Fibroblast of mammary gland (primary cell): ENCODE measurements around the gene MTSS2.

ENCODE experiments used
- DNase-seq: peaks from one replicate; pipeline ENCODE4 v3.0.0-alpha.2; 2010; ENCODE audit warnings: low read depth
- H3K4me3 ChIP-seq: 2 replicates; pipeline ENCODE4 v1.5.1; 2011; ENCODE audit warnings: low read depth, mild to moderate bottlenecking, low read length, moderate library complexity; ENCODE audit not compliant: control insufficient read depth
- TF ChIP-seq, protein P1 (sequence below): conservative IDR thresholded peaks from 2 replicates; pipeline ENCODE4 v1.5.1; 2011; ENCODE audit warnings: low read depth, low read length, inconsistent platforms; ENCODE audit not compliant: control insufficient read depth, insufficient read depth

Gene MTSS2

DNA sequence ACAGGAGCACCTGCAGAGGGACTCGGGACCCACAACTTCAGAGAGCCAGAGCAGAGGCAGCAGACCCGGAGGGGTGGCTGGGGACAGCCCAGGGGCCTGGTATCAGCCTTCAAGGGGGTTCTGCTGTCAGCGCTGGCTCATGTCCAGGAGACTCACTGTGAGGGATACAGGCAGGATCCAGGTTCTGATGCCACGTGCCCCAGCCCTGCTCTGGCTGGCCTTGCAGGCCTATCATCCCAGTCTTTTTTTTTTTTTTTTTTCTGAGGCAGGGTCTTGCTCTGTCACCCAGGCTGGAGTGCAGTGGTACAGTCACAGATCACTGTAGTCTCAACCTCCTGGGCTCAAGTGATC lies 9.0 kb upstream of the MTSS2 start:
- TF ChIP-seq, protein P1, sequence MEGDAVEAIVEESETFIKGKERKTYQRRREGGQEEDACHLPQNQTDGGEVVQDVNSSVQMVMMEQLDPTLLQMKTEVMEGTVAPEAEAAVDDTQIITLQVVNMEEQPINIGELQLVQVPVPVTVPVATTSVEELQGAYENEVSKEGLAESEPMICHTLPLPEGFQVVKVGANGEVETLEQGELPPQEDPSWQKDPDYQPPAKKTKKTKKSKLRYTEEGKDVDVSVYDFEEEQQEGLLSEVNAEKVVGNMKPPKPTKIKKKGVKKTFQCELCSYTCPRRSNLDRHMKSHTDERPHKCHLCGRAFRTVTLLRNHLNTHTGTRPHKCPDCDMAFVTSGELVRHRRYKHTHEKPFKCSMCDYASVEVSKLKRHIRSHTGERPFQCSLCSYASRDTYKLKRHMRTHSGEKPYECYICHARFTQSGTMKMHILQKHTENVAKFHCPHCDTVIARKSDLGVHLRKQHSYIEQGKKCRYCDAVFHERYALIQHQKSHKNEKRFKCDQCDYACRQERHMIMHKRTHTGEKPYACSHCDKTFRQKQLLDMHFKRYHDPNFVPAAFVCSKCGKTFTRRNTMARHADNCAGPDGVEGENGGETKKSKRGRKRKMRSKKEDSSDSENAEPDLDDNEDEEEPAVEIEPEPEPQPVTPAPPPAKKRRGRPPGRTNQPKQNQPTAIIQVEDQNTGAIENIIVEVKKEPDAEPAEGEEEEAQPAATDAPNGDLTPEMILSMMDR: no peak
- H3K4me3 ChIP-seq: no peak overlapping the region
- DNase-seq: no peak

DNA sequence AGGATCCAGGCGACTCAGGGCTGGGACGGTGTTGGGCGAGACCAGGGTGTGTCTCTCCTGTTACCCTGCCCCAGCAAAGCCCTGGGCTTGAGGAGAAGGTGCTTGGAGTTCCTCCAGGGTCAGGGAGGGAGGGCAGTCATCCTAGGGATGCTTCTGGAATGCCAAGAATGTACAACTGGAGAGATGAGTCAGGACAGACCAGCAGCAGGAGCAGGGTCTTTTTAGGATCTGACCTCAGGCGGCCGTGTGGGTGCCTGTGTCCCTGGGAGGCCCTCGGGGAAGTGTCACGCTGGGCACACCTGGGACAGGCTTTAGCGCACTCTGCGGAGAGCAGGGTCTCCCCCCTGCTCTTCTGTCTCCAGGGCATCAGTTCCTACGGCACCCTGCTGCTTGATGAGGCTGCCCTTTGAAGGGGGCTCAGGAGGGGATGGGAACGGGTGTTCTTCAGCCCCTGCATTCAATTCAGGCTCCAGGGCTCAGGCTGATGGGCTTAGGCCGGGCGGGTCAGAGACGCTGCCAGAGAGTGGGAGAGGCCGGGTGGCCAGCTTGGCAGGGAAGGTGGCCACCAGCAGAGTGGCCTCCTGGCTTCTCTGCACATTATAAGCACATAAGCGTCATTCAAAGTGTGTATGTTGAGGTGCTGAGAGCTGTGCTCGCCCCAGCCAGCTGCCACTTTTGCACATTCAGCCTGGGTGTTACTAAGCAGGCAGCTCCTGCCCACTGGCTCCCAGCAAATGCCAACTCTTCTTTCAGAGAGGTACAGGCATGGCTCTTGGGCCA lies 8.4 kb upstream of the MTSS2 start:
- TF ChIP-seq, protein P1: no peak
- H3K4me3 ChIP-seq: no peak overlapping the region
- DNase-seq: peak; percentile 85

DNA sequence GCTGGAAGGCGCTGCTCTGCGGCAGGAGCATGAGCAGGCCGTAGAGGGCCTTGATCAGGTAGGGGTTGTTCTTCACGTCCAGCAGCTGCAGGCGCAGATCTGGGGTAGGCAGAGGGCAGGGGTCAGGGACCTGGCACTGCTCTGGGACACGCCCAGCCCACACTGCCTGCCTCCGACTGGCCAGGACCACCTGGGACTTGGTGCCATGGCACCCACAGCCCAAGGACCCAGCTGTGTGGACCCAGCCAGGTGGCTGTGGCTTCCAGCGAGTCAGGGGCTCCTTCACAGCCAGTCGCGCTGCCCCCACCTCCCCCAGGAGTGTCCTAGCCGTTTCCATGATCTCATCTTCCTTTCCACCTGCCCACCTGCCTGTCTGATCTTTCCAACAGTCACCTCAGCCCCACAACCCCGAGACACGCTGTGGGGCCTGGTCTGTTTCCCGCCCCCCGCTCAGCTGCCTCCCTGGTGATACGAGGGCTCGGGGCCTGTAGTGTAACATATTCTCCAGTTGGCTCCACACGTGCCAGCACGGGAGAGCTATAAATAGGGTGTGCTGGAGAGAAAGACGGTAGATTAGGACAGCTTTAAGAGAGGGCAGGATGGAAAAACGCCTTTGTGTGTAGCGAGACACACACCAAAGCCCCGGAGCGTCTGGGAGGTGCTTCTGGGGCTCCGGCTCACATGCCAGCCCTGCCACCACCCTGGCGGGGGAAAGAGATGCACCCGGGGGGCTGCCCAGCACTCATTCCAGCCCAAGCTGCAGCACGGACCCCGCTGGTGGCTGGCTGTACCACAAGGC lies 7.2 kb upstream of the MTSS2 start:
- DNase-seq: no peak
- TF ChIP-seq, protein P1: no peak
- H3K4me3 ChIP-seq: no peak overlapping the region

DNA sequence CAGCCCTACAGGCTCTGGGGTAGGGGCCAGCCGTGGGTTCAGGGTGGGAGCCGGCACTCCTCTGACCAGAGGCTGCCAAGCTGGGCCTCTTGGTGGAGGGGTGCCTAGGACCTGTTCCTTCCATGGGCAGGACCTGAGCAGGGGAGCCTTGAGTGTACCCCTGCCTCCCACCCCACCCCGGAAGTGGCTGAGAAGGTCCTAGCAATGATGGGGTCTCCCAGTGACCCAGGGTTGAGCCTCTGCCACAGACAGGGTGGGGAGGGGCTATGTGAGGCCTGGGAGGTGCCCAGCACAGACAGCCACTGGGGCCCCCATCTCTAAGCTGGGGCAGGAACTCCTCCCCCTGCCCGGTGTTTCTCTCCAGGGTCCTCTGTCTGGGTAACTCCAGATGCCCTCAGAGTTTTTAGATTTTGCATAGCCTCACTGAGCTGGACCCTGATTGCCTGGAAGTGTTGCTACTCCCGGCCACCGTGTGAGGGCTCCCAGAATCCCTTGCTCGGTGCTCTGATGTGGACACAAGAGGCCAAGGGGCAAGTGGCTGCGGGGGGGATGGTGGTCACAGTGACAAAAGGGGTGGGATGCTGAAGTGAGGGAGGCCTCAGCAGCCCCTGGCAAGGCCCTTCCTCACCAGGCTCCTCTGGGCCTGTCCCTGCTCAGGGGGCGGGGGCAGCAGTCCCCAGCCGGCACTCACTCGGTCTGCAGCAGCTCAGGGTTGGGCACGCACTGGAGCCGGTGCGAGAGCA lies 6.4 kb upstream of the MTSS2 start:
- no peak for DNase-seq
- TF ChIP-seq, protein P1: no peak
- H3K4me3 ChIP-seq: no peak overlapping the region

DNA sequence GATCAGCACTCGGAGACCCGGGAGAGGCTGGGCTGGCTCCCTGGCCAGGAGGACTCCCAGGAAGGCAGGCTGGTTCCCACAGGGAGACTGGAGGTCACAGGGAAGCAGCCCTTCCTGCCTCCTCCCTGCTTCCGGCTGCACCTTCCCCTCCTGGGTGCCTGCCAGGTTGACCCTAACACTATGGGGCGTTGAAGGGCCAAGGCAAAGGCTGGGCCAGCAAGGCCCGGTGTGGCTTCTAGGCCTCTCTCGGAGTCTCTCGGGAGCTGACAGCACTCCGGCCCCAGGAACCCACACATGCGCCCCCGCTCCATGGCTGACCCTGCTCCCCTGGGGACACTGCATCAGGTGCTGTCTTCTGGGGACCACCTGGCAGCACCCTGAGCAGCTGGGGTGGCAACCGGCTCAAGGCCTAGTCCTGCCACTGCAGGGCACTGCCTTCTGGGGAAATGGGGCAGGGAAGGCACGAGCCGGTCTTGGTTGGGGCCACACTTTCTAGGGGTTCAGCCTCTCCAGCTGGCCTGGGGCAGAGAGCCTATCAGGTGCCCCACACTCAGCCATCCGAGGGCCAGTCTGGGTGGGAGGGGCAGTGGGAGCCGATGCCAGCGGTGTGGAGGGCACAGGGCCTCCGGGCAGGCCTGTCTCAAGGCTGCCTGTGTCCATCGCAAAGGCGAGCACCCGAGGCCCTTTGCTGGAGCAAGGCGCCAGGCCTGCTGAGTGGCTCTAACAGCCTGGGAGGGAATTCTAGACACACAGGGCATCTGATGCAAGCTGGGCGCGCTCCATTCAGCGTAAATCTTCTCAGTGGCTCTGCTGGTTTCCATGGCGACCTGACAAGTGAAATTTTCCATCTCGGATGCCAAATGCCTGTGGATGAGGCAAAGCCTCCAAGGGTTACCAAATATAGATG lies 5.6 kb upstream of the MTSS2 start:
- DNase-seq: peak; percentile 88
- TF ChIP-seq, protein P1: no peak
- no peak overlapping the region for H3K4me3 ChIP-seq
